ENCODE measurements around the gene ACTMAP. TPM values are rescaled to one million over a fixed set of nuclear protein-coding genes. Genes with fewer than 3 reads are reported as not detected.
"Not testable (repeated sequence)": the region's sequence is repeated elsewhere in the genome, so short reads cannot be mapped to it uniquely, and the experiment has no call there.

ACTMAP gene, protein sequence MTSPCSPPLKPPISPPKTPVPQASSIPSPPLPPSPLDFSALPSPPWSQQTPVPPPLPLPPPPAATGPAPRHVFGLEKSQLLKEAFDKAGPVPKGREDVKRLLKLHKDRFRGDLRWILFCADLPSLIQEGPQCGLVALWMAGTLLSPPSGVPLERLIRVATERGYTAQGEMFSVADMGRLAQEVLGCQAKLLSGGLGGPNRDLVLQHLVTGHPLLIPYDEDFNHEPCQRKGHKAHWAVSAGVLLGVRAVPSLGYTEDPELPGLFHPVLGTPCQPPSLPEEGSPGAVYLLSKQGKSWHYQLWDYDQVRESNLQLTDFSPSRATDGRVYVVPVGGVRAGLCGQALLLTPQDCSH
- 9.5 and 10.0 TPM in 2 replicates for total RNA-seq

DNA sequence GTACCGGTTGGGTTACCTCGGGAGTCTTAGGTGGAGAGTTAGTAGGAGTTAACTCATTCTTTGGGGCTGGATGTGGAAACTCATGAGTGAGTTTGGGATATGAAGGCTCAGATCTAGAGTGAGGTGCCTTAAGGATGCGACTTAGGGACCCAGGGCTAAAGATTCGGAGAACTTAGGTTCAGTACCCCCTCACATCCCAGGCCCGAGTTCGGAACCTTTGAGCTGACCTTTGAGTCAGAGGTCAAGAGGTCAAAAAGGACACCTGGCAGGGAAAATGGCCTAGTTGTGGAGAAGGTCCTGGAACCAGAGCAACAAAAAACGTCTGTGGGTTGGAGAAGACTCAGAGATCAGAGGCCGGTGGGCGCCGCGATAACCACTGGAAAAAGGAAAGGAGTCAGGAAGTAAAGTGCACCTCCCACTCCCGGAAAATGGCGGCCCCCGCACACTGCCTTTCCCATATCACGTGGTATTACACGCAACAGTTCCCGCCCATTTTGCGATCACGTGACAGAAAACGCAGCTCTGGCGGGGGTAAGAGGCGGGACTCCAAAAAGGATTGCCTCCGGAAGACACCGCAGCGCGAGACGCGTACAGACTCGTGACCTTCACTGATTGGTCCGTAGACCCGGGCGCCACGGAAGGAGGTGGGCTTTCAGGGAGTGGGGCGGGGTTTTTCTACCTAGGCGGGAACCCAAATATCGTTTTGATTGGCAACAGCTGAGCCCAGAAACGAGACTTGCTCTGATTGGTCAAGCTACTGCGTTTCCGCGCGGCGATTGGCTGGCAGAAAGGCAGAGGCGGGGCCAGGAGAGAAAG, at the start of gene ACTMAP:
Gene ACTMAP (minus strand): TSS at position 420 of the 816 bp plus-strand sequence. CDS start 674 bp downstream, outside the sequence.
- DNase-seq (ENCODE audit: low spot score) = peak; percentile 100
- intact Hi-C loops (cut with micrococcal nuclease) = loop anchor here (1.0 to 10.0 kb wide), 10 partner anchors 27 to 513 kb away; partner anchors contain the start of genes AKT2, COQ8B and NUMBL
- Mint-ChIP-seq H3K27me3 (ENCODE audit: insufficient read depth) (no peaks in the 10 kb centered on the region), H3K9me3 (no peaks in the 10 kb centered on the region), H3K4me1 (ENCODE audit: low read depth) (peaks cover 27% of the 10 kb centered on the region), H3K36me3 (ENCODE audit: low read depth) (peaks cover 28% of the 10 kb centered on the region), H3K4me3 (peak within 1 kb of the TSS; percentile 99), H3K27ac (peak within 1 kb of the TSS; percentile 99)

DNA sequence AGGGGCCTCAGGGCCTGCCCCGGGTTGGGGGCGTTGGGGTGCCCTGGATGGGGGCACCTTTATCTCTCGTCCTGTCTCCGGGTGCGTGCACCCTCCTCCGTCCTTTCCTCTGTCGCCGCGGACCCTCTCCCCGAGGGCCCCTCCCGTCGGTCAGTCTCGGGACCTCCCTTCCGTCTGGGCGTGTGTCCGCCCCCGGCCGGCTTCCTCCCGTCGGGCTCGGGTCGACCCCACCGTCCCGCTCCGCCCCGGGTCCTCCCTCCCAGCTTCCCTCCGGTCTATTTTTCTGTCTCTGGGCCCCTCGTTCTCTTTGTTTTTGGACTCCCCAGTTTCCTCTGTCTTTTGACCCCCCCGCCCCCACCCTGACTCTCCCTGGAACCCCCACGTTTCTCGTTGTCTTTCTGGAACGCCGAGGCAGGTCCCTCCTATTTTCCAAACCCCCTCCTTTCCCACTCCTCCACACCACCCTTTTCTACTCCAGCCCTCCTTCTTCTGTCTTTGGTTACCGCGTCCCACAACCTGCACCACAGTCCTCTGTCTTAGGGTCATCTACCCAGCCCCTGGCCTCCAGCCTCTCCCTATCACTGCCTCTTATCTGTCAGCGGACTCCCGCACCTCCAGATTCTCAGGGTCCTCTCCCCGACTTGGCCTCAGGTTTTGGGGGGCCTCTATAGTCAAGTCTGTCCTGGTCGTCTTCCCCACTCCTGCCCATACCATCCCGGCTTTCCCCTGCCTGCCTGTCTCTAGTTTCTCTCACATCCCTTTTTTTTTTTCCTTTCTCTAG, 49.5 kb upstream of the ACTMAP start:
- peak overlapping the region; percentile 97 for H3K4me3 Mint-ChIP-seq
- peaks cover 33% of the 10 kb centered on the region for H3K36me3 Mint-ChIP-seq (ENCODE audit: low read depth)
- H3K4me1 Mint-ChIP-seq (ENCODE audit: low read depth) = peaks cover 69% of the 10 kb centered on the region
- DNase-seq (ENCODE audit: low spot score) = no peak
- no peaks in the 10 kb centered on the region for H3K9me3 Mint-ChIP-seq
- H3K27ac Mint-ChIP-seq = peak overlapping the region; percentile 91
- intact Hi-C loops (cut with micrococcal nuclease) = loop anchor here (5.0 kb wide), 1 partner anchor 553 kb away; the partner anchor contains the start of gene TGFB1
- no peaks in the 10 kb centered on the region for H3K27me3 Mint-ChIP-seq (ENCODE audit: insufficient read depth)

DNA sequence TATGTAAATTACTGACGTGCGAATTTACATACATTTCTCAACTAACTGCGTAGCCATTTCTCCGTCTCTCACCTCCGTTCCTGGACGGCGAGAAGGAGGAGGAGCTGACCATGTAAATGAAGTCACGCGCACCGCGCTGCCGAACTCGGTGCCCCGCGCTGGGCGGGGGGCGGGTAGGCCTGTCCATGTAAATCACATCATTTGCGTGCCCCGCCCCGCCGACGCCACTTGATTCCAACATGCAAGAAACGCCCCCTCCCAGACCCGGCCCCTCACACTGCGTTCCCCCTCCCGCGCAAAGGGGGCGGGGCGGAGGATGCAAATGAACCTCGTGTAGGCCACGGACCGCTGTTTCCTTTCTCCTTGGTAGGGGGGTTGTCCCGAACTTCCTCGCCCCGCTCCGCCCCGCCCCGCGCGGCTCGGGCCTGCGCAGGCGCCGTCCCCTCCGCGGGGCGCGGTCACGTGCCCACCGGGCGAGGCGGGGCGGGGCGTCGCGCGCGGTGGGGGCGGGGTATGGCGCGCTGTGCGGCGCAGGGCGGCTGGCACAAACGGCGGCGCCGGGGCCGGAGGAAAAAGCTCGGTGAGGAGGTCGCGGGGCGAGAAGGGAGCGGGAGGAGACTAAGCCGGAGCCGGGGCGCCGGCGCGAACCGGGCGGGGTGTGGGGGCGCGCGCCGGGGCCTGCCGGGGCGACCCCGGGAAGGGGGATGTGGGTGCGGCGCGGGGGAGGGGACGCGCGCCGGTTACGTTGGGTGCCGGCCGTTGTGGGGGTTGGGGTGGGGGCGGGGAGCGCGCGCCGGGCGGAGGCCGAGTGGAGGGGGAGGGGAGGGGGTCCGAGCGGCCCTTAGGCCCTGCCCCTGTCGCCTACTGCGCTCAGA, 48.6 kb upstream of the ACTMAP start, which contains the start of gene EGLN2:
Gene EGLN2 (plus strand): TSS at position 509 of the 875 bp plus-strand sequence. CDS start 1,382 bp downstream, outside the sequence.
- Mint-ChIP-seq H3K4me3 (peak within 1 kb of the TSS; percentile 97), H3K36me3 (ENCODE audit: low read depth) (peaks cover 28% of the 10 kb centered on the region), H3K27me3 (ENCODE audit: insufficient read depth) (no peaks in the 10 kb centered on the region), H3K4me1 (ENCODE audit: low read depth) (peaks cover 61% of the 10 kb centered on the region), H3K27ac (peak within 1 kb of the TSS; percentile 92), H3K9me3 (no peaks in the 10 kb centered on the region)
- DNase-seq (ENCODE audit: low spot score) = peak; percentile 100
- intact Hi-C loops (cut with micrococcal nuclease) = loop anchor here (1.0 kb wide), 8 partner anchors 7 to 464 kb away; partner anchors contain the start of genes COQ8B, NUMBL, RAB4B and SNRPA

DNA sequence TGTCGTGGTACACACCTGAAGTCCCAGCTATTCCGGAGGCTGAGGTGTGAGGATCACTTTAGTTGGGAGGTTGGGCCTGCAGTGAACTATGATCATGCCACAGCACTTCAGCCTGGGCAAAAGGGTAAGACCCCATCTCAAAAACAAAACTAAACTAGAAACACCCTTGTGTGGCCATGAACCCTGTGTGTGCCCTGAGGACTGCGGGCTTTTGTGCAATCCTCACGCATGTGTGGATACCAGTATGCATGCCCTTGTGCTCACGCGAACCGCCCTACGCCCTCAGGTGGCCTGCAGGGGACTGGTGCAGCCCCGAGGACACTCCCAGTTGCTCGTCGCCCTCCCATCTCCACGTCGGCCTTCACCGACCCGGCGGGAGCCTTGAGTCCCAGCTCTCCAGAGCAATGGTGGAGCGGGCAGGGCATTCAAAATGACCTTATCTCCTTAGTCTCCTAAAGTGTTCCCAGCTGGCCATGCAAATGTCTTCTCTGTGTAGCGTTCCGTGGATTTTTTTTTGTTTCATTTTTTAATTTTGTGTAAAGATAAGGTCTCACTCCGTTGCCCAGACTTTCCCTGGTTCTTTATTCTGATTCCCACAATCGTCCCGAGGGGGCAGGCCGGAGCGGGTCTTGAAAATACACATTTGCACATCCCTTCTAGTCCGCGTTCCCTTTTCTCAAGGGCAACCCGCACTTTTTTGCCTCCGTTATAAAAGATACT, 47.8 kb upstream of the ACTMAP start:
- H3K27me3 Mint-ChIP-seq (ENCODE audit: insufficient read depth) = no peaks in the 10 kb centered on the region
- H3K9me3 Mint-ChIP-seq = no peaks in the 10 kb centered on the region
- peak overlapping the region; percentile 87 for H3K4me3 Mint-ChIP-seq
- DNase-seq (ENCODE audit: low spot score) = peak; percentile 48
- H3K27ac Mint-ChIP-seq = peak overlapping the region; percentile 92
- H3K4me1 Mint-ChIP-seq (ENCODE audit: low read depth) = peaks cover 53% of the 10 kb centered on the region
- H3K36me3 Mint-ChIP-seq (ENCODE audit: low read depth) = peaks cover 26% of the 10 kb centered on the region
- intact Hi-C loops (cut with micrococcal nuclease) = loop anchor here (1.0 kb wide), 8 partner anchors 8 to 465 kb away; partner anchors contain the start of genes COQ8B, NUMBL, RAB4B and SNRPA

DNA sequence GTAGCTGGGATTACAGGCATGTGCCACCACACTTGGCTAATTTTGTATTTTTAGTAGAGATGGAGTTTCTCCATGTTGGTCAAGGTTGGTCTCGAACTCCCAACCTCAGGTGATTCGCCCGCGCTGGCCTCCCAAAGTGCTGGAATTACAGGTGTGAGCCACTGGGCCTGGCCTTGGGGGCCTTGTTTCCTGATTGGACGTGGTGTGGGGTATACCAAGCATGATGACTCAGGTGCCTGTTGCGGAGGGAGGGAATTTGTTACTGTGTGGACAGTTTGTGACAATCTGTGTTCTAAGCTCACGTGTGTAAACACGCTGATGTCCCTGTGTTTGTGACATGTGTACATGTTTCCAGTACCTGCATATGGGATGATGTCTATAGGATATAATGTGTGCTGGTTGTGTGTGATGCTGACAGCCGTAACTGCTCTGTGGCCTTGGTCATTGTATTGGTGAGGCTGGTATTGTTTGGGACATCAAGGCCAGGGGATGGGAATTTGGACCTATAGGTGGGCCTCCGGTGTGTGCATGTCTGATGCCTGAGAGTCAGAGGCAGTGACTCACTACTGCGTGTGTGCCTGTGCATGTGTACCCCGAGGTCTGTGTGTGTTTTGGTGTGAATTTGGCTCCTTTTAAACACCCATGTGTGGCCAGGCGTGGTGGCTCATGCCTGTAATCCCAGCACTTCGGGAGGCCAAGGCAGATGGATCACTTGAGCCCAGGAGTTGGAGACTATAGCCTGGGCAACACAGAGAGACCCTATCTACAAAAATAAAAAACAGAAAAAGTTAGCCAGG, 47.1 kb upstream of the ACTMAP start:
- Mint-ChIP-seq H3K4me1 (ENCODE audit: low read depth) (peaks cover 47% of the 10 kb centered on the region), H3K27me3 (ENCODE audit: insufficient read depth) (no peaks in the 10 kb centered on the region), H3K4me3 (peak overlapping the region; percentile 55), H3K36me3 (ENCODE audit: low read depth) (peaks cover 25% of the 10 kb centered on the region), H3K9me3 (no peaks in the 10 kb centered on the region), H3K27ac (peak overlapping the region; percentile 19)
- DNase-seq (ENCODE audit: low spot score) = no peak
- intact Hi-C loops (cut with micrococcal nuclease) = no loop called here

DNA sequence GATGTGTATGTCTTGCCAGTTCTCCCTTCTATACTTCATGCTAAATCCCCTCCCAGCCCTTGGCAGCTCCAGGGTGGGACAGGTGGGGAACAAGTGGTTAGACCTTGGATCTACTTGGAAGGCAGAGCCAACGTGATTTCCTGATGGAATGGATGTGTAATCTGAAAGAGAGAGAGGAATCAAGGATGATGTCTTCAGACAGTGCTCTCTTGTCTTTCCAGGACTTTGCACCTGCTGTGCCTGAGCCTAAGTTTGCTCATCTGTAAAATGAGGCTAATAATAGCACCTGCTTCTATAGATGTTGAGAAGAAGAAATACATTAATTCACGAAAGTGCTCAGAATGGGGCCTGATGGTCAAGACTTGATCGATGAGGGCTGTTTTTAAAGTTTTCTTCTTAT, 41.7 kb upstream of the ACTMAP start:
- no peak for DNase-seq (ENCODE audit: low spot score)
- intact Hi-C loops (cut with micrococcal nuclease) = loop anchor here (1.0 kb wide), 1 partner anchor 15 kb away; no protein-coding TSS in a partner anchor
- Mint-ChIP-seq H3K27me3 (ENCODE audit: insufficient read depth) (no peaks in the 10 kb centered on the region), H3K4me3 (no peak overlapping the region), H3K36me3 (ENCODE audit: low read depth) (peaks cover 23% of the 10 kb centered on the region), H3K9me3 (no peaks in the 10 kb centered on the region), H3K4me1 (ENCODE audit: low read depth) (peaks cover 18% of the 10 kb centered on the region), H3K27ac (peak overlapping the region; percentile 73)

DNA sequence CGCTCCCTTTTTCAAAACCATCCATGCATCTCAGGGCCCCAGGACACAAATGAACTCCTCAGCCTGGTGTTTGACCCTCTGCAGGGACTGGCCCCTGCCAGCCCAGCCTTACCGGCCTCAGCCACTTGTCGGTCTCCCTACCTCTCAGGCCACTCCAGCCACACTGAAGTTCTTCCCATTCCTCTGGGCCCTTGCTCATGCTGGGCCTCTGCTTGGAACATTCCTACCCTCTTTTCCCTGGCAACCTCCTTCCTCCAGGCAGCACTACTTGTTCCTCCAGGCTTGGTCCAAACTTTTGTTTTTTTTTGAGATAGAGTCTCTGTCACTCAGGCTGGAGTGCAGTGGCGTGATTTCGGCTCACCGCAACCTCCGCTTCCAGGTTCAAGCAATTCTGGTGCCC, 41.1 kb upstream of the ACTMAP start:
- DNase-seq (ENCODE audit: low spot score) = no peak
- intact Hi-C loops (cut with micrococcal nuclease) = no loop called here
- Mint-ChIP-seq H3K4me3 (no peak overlapping the region), H3K27ac (peak overlapping the region; percentile 40), H3K4me1 (ENCODE audit: low read depth) (peaks cover 13% of the 10 kb centered on the region), H3K27me3 (ENCODE audit: insufficient read depth) (no peaks in the 10 kb centered on the region), H3K9me3 (no peaks in the 10 kb centered on the region), H3K36me3 (ENCODE audit: low read depth) (peaks cover 22% of the 10 kb centered on the region)

DNA sequence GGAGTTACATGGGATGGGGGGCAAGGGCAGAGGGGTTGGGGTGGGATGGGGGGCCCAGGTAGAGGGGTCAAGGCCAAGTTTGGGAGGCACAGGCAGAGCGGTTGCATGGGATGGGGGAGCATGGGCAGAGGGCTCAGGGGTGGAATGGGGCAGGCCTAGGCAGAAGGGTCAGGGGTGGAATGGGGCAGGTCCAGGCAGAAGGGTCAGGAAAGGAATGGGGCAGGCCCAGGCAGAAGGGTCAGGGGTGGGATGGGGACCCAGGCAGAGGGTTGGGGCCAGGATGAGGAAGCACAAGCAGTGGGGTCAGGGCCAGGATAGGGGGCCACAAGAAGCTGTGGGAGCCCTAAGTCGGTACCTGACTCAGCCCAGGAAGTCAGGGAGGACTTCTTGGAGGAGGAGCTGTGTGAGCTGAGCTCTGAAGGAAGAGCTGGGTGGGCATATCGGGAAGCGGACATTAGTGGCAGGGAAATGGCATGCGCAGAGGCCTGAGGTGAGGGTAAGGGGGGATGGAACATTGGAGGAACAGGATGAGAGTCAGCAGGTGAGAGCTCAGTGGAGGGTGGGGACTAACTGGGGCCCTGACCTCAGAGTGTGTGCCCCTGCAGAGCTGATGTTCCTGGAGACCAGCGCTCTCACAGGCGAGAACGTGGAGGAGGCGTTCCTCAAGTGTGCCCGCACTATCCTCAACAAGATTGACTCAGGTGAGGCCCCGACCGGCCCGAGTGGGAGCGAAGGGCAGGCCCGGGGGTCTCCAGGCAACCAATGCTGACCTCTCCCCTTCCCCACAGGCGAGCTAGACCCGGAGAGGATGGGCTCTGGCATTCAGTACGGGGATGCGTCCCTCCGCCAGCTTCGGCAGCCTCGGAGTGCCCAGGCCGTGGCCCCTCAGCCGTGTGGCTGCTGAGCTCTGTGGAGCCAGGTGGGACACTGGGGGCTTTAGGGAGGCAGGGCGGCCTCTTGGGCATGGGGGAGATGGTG, 36.1 kb upstream of the ACTMAP start:
- Mint-ChIP-seq H3K4me3 (no peak overlapping the region), H3K36me3 (ENCODE audit: low read depth) (peaks cover 34% of the 10 kb centered on the region), H3K4me1 (ENCODE audit: low read depth) (peaks cover 12% of the 10 kb centered on the region), H3K9me3 (no peaks in the 10 kb centered on the region), H3K27me3 (ENCODE audit: insufficient read depth) (no peaks in the 10 kb centered on the region), H3K27ac (no peak overlapping the region)
- intact Hi-C loops (cut with micrococcal nuclease) = no loop called here
- DNase-seq (ENCODE audit: low spot score) = no peak

DNA sequence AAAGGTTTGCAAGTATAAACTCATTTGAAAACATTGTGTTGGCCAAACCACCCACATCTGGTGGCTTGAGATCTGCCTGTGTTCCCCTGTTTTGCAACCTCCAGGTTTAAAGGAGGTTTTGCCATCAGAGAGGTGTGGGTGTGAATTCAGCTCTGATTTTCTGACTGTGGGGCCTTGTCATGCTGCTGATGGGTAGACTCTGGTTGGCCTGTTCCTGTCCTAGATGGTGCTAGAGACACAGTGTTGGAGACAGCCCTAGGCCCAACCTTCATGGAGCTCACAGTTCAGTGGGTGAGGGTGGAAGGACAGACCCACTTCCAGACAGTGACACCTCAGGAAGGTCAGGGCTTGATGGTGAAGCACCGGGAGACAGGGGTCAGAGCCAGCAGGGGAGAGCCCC, 35.2 kb upstream of the ACTMAP start:
- no peak for DNase-seq (ENCODE audit: low spot score)
- Mint-ChIP-seq H3K4me3 (no peak overlapping the region), H3K27ac (peak overlapping the region; percentile 62), H3K36me3 (ENCODE audit: low read depth) (peaks cover 36% of the 10 kb centered on the region), H3K4me1 (ENCODE audit: low read depth) (peaks cover 15% of the 10 kb centered on the region), H3K27me3 (ENCODE audit: insufficient read depth) (no peaks in the 10 kb centered on the region), H3K9me3 (no peaks in the 10 kb centered on the region)
- intact Hi-C loops (cut with micrococcal nuclease) = no loop called here

DNA sequence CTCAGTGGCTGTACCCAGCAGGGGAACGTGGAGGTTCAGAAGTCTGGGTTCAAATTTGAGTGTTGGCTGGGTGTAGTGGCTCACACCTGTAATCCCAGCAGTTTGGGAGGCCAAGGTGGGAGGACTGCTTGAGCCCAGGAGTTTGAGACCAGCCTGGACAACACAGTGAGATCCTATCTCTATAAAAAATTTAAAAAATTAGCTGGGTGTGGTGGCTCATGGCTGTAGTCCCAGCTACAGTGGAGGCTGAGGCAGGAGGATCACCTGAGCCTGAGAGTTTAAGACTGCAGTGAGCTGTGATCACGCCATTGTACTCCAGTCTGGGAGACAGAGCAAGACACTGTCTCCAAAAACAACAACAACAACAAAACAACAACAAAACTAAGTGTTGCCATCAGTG, 33.9 kb upstream of the ACTMAP start:
- H3K27ac Mint-ChIP-seq; intact Hi-C loops (cut with micrococcal nuclease); H3K4me3 Mint-ChIP-seq; DNase-seq (ENCODE audit: low spot score); H3K9me3 Mint-ChIP-seq; H3K27me3 Mint-ChIP-seq (ENCODE audit: insufficient read depth): not testable (repeated sequence)
- H3K4me1 Mint-ChIP-seq (ENCODE audit: low read depth) = peaks cover 25% of the 10 kb centered on the region
- H3K36me3 Mint-ChIP-seq (ENCODE audit: low read depth) = peaks cover 32% of the 10 kb centered on the region
